Endodermal cell (in vitro differentiated cells): ENCODE results near the gene CCDC57. TPM values are rescaled to one million over a fixed set of nuclear protein-coding genes. Genes with fewer than 3 reads are reported as not detected.
"Not testable (repeated sequence)": the region's sequence is repeated elsewhere in the genome, so short reads cannot be mapped to it uniquely, and the experiment has no call there.

Source experiments
- DNase-seq: peaks from one replicate; pipeline ENCODE4 v3.0.0-alpha.2; 2017
- H3K27ac ChIP-seq: 2 replicates; pipeline ENCODE4 v1.5.1; 2013; ENCODE audit warnings: mild to moderate bottlenecking, low read depth, low read length, moderate library complexity
- H3K27me3 ChIP-seq: 2 replicates; pipeline ENCODE4 v1.6.1; 2013; ENCODE audit warnings: mild to moderate bottlenecking, low read length, moderate library complexity; ENCODE audit not compliant: insufficient read depth, control insufficient read depth, poor library complexity, severe bottlenecking
- H3K36me3 ChIP-seq: 2 replicates; pipeline ENCODE4 v1.7.0; 2013; ENCODE audit warnings: mild to moderate bottlenecking, low read length, moderate library complexity; ENCODE audit not compliant: control insufficient read depth, insufficient read depth
- H3K4me1 ChIP-seq: one replicate; pipeline ENCODE4 v1.7.0; 2013; ENCODE audit warnings: low read length; ENCODE audit not compliant: control insufficient read depth, insufficient read depth
- H3K4me3 ChIP-seq: 2 replicates; pipeline ENCODE4 v1.5.1; 2013; ENCODE audit warnings: mild to moderate bottlenecking, low read length, moderate library complexity
- H3K9ac ChIP-seq: 2 replicates; pipeline ENCODE4 v1.6.1; 2013; ENCODE audit warnings: mild to moderate bottlenecking, low read length, moderate library complexity; ENCODE audit not compliant: poor library complexity, severe bottlenecking; ENCODE audit errors: extremely low read depth
- H3K9me3 ChIP-seq: 2 replicates; pipeline ENCODE4 v1.6.1; 2013; ENCODE audit warnings: mild to moderate bottlenecking, low read length, moderate library complexity; ENCODE audit not compliant: control insufficient read depth
- H3K27ac Mint-ChIP-seq: 2 replicates; pipeline ENCODE4 v1.8.0; 2020; ENCODE audit warnings: mixed read lengths
- H3K27me3 Mint-ChIP-seq: 2 replicates; pipeline ENCODE4 v1.8.0; 2021; ENCODE audit warnings: mild to moderate bottlenecking, mixed read lengths; ENCODE audit not compliant: insufficient read depth
- H3K36me3 Mint-ChIP-seq: 2 replicates; pipeline ENCODE4 v1.8.0; 2020; ENCODE audit warnings: low read depth, mixed read lengths
- H3K4me1 Mint-ChIP-seq: 2 replicates; pipeline ENCODE4 v1.8.0; 2020; ENCODE audit warnings: mixed read lengths
- H3K4me3 Mint-ChIP-seq: 2 replicates; pipeline ENCODE4 v1.8.0; 2020; ENCODE audit warnings: mild to moderate bottlenecking, moderate library complexity, mixed read lengths
- H3K9me3 Mint-ChIP-seq: 2 replicates; pipeline ENCODE4 v1.8.0; 2020; ENCODE audit warnings: mild to moderate bottlenecking, mixed read lengths
- CTCF ChIP-seq: fragments of 200-600 bp; sonication (generic); conservative IDR thresholded peaks from 2 replicates; pipeline ENCODE4 v1.5.0; 2021; ENCODE audit warnings: antibody characterized with exemption, mild to moderate bottlenecking
- WGBS, 2 experiments: methylation state at CpG; one replicate each; pipeline versions ENCODE4 v1.1.5 to v1.1.7; 2013; ENCODE audit warnings: missing lambda C conversion rate in 2 of 2, mixed read lengths in 1 of 2; ENCODE audit not compliant: insufficient coverage in 1 of 2, insufficient read length in 1 of 2; 5-methylcytosine and 5-hydroxymethylcytosine counted together
- total RNA-seq, 2 donors: library from RNA; stranded (reverse); fragmentation: NEBNext Ultra II Directional in 1 of 2; extraction: Animal tissue kit (Norgen Biotek cat#: 25700) in 1 of 2; gene quantifications; 2 replicates in 1 of 2; 3 replicates in 1 of 2; pipeline ENCODE4 v1.2.1, GENCODE V29; 2021

The CCDC57 gene
- total RNA-seq, 2 donors from 2014 or later: 61.8 to 82.8 TPM

- Histone ChIP-seq H3K27ac (no peak overlapping the region), H3K4me1 (no peaks in the 10 kb centered on the region), H3K27me3 (no peaks in the 10 kb centered on the region), H3K36me3 (no peaks in the 10 kb centered on the region), H3K9ac (no peak overlapping the region), H3K9me3 (no peaks in the 10 kb centered on the region), H3K4me3 (no peak overlapping the region)
- Mint-ChIP-seq H3K9me3 (no peaks in the 10 kb centered on the region), H3K27me3 (no peaks in the 10 kb centered on the region), H3K27ac (no peak overlapping the region), H3K36me3 (peaks cover 27% of the 10 kb centered on the region), H3K4me1 (peaks cover 11% of the 10 kb centered on the region), H3K4me3 (no peak overlapping the region)
- no peak for TF ChIP-seq CTCF
- no peak for DNase-seq
- WGBS, 2 experiments: 83 to 95% methylated on average over 1 to 8 of the region's 8 CpGs
These were observed 69.3 kb downstream of the CCDC57 start for GRCh38 chr17:82143333-82143732.

GRCh38 chr17:82139961-82140360 lies 72.7 kb downstream of the CCDC57 start:
- not testable (repeated sequence) for H3K4me3 ChIP-seq, H3K27ac Mint-ChIP-seq, H3K27me3 Mint-ChIP-seq, H3K9ac ChIP-seq, H3K4me3 Mint-ChIP-seq, H3K27me3 ChIP-seq, H3K27ac ChIP-seq, H3K9me3 ChIP-seq, H3K9me3 Mint-ChIP-seq, H3K36me3 ChIP-seq, DNase-seq, H3K4me1 ChIP-seq
- peaks cover 11% of the 10 kb centered on the region for H3K4me1 Mint-ChIP-seq
- H3K36me3 Mint-ChIP-seq: peaks cover 22% of the 10 kb centered on the region
- 84 to 86% methylated on average over 9 to 10 of the region's 10 CpGs for WGBS, 2 experiments

- Mint-ChIP-seq H3K4me3 (no peak overlapping the region), H3K9me3 (no peaks in the 10 kb centered on the region), H3K27ac (no peak overlapping the region), H3K27me3 (no peaks in the 10 kb centered on the region), H3K36me3 (peaks cover 33% of the 10 kb centered on the region), H3K4me1 (peaks cover 11% of the 10 kb centered on the region)
- H3K4me1 ChIP-seq: no peaks in the 10 kb centered on the region
- H3K4me3 ChIP-seq: no peak overlapping the region
- no peaks in the 10 kb centered on the region for H3K9me3 ChIP-seq
- no peaks in the 10 kb centered on the region for H3K27me3 ChIP-seq
- TF ChIP-seq CTCF: no peak
- H3K36me3 ChIP-seq: no peaks in the 10 kb centered on the region
- WGBS, 2 experiments: 91 to 92% methylated on average over 28 of the region's 28 CpGs
- peak; percentile 42 for DNase-seq
- no peak overlapping the region for H3K9ac ChIP-seq
- H3K27ac ChIP-seq: no peak overlapping the region
These were observed 74.1 kb downstream of the CCDC57 start for GRCh38 chr17:82138511-82138992.

- no peak for TF ChIP-seq CTCF
- Mint-ChIP-seq H3K4me1 (no peaks in the 10 kb centered on the region), H3K27ac (no peak overlapping the region), H3K9me3 (no peaks in the 10 kb centered on the region), H3K36me3 (peaks cover 21% of the 10 kb centered on the region), H3K27me3 (no peaks in the 10 kb centered on the region), H3K4me3 (no peak overlapping the region)
- H3K27ac ChIP-seq: no peak overlapping the region
- no peaks in the 10 kb centered on the region for H3K9me3 ChIP-seq
- no peak overlapping the region for H3K9ac ChIP-seq
- H3K4me1 ChIP-seq: no peaks in the 10 kb centered on the region
- H3K27me3 ChIP-seq: no peaks in the 10 kb centered on the region
- DNase-seq: no peak
- 94 to 95% methylated on average over 6 to 11 of the region's 11 CpGs for WGBS, 2 experiments
- no peaks in the 10 kb centered on the region for H3K36me3 ChIP-seq
- H3K4me3 ChIP-seq: no peak overlapping the region
These were observed 78.5 kb downstream of the CCDC57 start for GRCh38 chr17:82134101-82134500.

- not testable (repeated sequence) for H3K27me3 ChIP-seq, H3K27ac ChIP-seq, H3K9ac ChIP-seq, DNase-seq, H3K4me1 ChIP-seq, H3K27ac Mint-ChIP-seq, H3K9me3 ChIP-seq, H3K27me3 Mint-ChIP-seq, H3K36me3 ChIP-seq, H3K4me3 ChIP-seq, H3K4me1 Mint-ChIP-seq, H3K9me3 Mint-ChIP-seq, H3K4me3 Mint-ChIP-seq
- peaks cover 15% of the 10 kb centered on the region for H3K36me3 Mint-ChIP-seq
- WGBS, 2 experiments: 85 to 95% methylated on average over 4 to 8 of the region's 8 CpGs
These were observed 79.3 kb downstream of the CCDC57 start for GRCh38 chr17:82133166-82133953.
